Pulmonary artery endothelial cell (primary cell): Measurements from ENCODE around the gene MRPS17. TPM values are rescaled to one million over a fixed set of nuclear protein-coding genes. Genes with fewer than 3 reads are reported as not detected.

Source experiments
- DNase-seq: peaks from one replicate; pipeline ENCODE4 v3.0.0-alpha.2; 2011; ENCODE audit warnings: low read depth, low spot score
- total RNA-seq: library from RNA; depleted of rRNA; stranded (reverse); fragments of >200 nt; gene quantifications from 2 replicates; pipeline ENCODE4 v1.2.3, GENCODE V29; 2014

Gene MRPS17
- total RNA-seq, 1 donor from 2014 or later: 32.6 TPM

- no peak for DNase-seq
Measured at GRCh38 chr7:55970561-55970960, 18.9 kb downstream of the MRPS17 start.

GRCh38 chr7:55970978-55971377 lies 19.3 kb downstream of the MRPS17 start:
- no peak for DNase-seq

GRCh38 chr7:55973747-55974250 lies 22.1 kb downstream of the MRPS17 start:
- no peak for DNase-seq

- DNase-seq: no peak
Measured at GRCh38 chr7:55975988-55976633, 24.4 kb downstream of the MRPS17 start.

GRCh38 chr7:55977831-55978230 lies 26.2 kb downstream of the MRPS17 start:
- peak; percentile 66 for DNase-seq

- DNase-seq: no peak
Measured at GRCh38 chr7:55980266-55980665, 28.6 kb downstream of the MRPS17 start.

GRCh38 chr7:55983537-55983936 lies 31.9 kb downstream of the MRPS17 start:
- no peak for DNase-seq

- no peak for DNase-seq
Measured at GRCh38 chr7:55992346-55992745, 40.7 kb downstream of the MRPS17 start.

- DNase-seq: no peak
Measured at GRCh38 chr7:55996856-55997500, 45.3 kb downstream of the MRPS17 start.

GRCh38 chr7:56003749-56004148 lies 52.1 kb downstream of the MRPS17 start:
- no peak for DNase-seq

Other genes with a start within 250 kb of the MRPS17 start
- not detected in 2 replicates for gene SEPTIN14, start 89.1 kb upstream of the MRPS17 start, total RNA-seq
- 2.5 and 3.6 TPM in 2 replicates for gene ZNF713, start 64.4 kb upstream of the MRPS17 start, total RNA-seq
- 36.9 and 49.5 TPM in 2 replicates for gene NIPSNAP2, start 12.7 kb downstream of the MRPS17 start, total RNA-seq
- gene PSPH, start 99.6 kb downstream of the MRPS17 start, total RNA-seq: 55.8 and 79.4 TPM in 2 replicates
- 394 and 428 TPM in 2 replicates for gene CCT6A, start 99.9 kb downstream of the MRPS17 start, total RNA-seq
- 129 and 164 TPM in 2 replicates for gene SUMF2, start 112.4 kb downstream of the MRPS17 start, total RNA-seq
- 0.46 and 0.59 TPM in 2 replicates for gene PHKG1, start 141.1 kb downstream of the MRPS17 start, total RNA-seq
- 219 and 373 TPM in 2 replicates for gene CHCHD2, start 154.6 kb downstream of the MRPS17 start, total RNA-seq
- not detected in 2 replicates for gene NUPR2, start 164.5 kb downstream of the MRPS17 start, total RNA-seq